ENCODE measurements around the gene SPOCK2.

SPOCK2 gene

DNA sequence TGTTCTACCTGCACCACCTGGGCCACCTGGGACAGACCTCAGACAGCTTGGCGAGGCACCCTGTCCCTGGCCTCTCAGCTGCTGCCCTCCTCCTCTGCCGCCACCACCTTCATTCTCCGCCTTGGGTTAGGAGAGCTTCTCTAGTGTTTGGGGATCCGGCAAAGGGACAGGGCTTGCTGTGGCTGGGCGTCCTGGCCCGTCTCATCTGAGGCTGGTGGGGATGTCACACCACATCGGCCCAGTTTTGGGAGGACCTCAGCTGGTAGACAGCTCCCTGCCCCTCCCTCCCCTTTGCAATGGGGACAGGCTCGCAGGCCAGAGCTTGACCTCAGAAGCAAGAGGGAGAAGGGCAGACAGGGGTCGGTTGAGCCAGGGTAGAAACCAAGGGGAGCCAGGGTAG lies 26.4 kb downstream of the SPOCK2 start:
- DNase-seq (ENCODE audit: low read depth in 1 of 2, low spot score in 1 of 2): no peak
- TF ChIP-seq JUND (IDR thresholded peaks at IDR 0.05; ENCODE audit: low read depth): no peak

DNA sequence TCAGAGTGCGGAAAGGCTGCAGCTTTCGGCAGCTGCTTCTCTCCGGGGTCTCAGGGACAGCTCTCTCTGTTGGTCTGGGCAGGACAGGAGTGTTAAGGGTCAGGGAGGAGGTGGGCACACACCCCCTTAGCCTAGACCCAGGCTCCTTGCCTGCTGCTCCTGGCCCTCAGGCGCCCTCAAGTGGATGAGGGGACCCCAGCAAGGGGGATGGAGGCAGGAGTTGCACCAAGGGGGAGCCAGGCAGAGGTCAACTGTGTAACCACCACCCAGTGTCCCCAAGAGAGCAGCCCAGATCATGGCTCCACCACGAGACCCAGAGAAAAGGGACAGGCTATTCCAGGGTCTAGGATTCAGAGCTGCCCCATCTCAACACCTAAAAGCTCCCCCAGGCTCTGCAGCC lies 26.9 kb downstream of the SPOCK2 start:
- TF ChIP-seq JUND (IDR thresholded peaks at IDR 0.05; ENCODE audit: low read depth): no peak
- in situ Hi-C loops (cut with HindIII; ENCODE audit: low pct_unique_long_range_greater_than_20kb, low sequenced_read_pairs): no loop called here
- DNase-seq (ENCODE audit: low read depth in 1 of 2, low spot score in 1 of 2): no peak

More for the DNA sequence above, 26.4 kb downstream of the SPOCK2 start:
- in situ Hi-C loops (cut with HindIII; ENCODE audit: low pct_unique_long_range_greater_than_20kb, low sequenced_read_pairs): no loop called here

DNA sequence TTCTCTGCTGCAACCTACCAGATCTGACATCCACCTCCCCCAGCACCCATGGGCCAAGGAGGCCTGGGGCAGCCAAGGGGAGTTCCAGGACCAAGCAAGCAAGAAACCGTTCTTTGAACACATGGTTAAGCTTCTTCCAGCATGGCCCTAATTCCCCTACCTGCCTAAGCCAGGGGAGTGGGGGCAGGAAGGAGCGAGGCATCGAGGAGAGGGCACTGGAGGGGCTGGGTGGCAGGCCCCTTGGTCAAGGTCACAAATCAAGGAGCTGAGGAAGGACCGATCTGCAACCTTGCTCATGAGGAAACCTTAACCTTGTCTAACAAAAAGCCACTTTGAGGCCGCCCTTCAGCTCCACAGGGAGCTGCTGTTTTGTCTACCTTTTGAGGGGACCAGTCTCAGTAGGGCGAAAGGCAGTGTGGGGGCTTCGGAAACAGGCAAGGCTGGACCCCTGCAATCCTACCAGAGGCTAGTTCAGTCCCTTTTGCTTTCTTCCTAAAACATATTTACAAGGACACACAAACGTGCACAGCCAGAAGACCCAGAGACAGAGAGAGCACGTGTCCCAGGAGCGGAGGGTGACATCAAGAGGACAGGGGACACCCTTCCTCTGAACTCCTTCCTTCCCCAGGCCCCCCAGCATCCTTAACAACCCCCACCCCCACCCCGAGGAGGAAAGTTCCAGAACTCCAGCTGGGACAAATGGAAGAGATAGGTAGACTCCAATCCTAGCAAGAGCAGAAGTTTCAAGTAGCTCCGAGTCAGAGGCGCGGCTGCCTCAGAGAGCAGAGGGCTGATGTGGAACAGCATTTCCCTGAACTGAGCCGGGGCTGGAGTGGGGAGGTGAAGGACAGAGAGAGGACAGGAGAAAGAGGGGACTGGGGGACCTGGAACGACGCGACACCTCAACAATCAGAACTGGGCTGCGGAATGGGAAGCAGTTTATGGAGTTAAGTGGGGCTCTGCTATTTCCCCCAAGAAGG lies 28.2 kb downstream of the SPOCK2 start:
- no peak for TF ChIP-seq JUND (IDR thresholded peaks at IDR 0.05; ENCODE audit: low read depth)
- in situ Hi-C loops (cut with HindIII; ENCODE audit: low pct_unique_long_range_greater_than_20kb, low sequenced_read_pairs): no loop called here
- no peak for DNase-seq (ENCODE audit: low read depth in 1 of 2, low spot score in 1 of 2)

GRCh38 chr10:72058989-72059842 lies 29.1 kb downstream of the SPOCK2 start:
- in situ Hi-C loops (cut with HindIII; ENCODE audit: low pct_unique_long_range_greater_than_20kb, low sequenced_read_pairs): no loop called here
- no peak for TF ChIP-seq JUND (IDR thresholded peaks at IDR 0.05; ENCODE audit: low read depth)
- no peak for DNase-seq (ENCODE audit: low read depth in 1 of 2, low spot score in 1 of 2)

DNA sequence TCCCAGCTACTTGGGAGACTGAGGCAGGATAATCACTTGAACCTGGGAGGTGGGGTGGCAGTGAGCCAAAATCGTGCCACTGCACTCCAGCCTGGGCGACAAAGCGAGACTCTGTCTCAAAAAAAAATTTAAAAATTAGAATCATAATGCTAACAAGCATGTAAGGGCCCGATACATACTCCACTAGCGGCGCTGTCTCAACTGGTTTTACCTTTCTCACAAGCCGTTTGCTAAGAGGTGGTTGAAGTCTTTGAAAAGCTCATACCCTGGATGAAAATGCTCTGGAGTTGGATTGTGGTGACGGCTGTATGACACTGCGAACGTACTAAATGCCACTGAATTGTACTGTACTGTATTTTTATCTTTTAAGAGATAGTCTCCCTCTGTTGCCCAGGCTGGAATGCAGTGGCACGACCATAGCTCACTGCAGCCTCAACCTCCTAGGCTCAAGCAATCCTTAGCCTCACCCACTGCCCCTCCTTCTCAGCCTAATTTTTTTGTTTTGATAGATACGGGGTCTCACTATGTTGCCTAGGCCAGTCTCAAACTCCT lies 29.9 kb downstream of the SPOCK2 start:
- no peak for DNase-seq (ENCODE audit: low read depth in 1 of 2, low spot score in 1 of 2)
- in situ Hi-C loops (cut with HindIII; ENCODE audit: low pct_unique_long_range_greater_than_20kb, low sequenced_read_pairs): no loop called here
- no peak for TF ChIP-seq JUND (IDR thresholded peaks at IDR 0.05; ENCODE audit: low read depth)

- in situ Hi-C loops (cut with HindIII; ENCODE audit: low pct_unique_long_range_greater_than_20kb, low sequenced_read_pairs): no loop called here
- no peak for TF ChIP-seq JUND (IDR thresholded peaks at IDR 0.05; ENCODE audit: low read depth)
- no peak for DNase-seq (ENCODE audit: low read depth in 1 of 2, low spot score in 1 of 2)
Observed at GRCh38 chr10:72056932-72057751, 31.2 kb downstream of the SPOCK2 start.

DNA sequence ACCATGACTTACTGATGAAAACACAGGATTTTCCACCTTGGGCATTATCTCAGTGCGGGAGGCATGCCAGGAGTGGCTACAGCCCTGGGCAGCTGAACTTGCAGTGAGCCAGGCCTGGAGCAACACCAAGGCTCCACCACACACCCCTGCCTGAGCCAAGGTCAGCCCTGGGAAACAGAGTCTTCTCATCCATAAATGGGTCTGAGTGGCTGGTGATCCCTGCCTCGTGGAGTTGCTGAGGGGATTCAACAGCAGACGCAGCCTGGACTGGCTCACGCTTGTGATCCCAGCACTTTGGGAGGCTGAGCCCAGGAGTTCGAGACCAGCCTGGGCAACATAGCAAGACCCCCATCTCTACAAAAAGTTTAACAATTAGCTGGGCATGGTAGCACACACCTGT lies 32.2 kb downstream of the SPOCK2 start:
- no peak for DNase-seq (ENCODE audit: low read depth in 1 of 2, low spot score in 1 of 2)
- TF ChIP-seq JUND (IDR thresholded peaks at IDR 0.05; ENCODE audit: low read depth): no peak
- in situ Hi-C loops (cut with HindIII; ENCODE audit: low pct_unique_long_range_greater_than_20kb, low sequenced_read_pairs): no loop called here

DNA sequence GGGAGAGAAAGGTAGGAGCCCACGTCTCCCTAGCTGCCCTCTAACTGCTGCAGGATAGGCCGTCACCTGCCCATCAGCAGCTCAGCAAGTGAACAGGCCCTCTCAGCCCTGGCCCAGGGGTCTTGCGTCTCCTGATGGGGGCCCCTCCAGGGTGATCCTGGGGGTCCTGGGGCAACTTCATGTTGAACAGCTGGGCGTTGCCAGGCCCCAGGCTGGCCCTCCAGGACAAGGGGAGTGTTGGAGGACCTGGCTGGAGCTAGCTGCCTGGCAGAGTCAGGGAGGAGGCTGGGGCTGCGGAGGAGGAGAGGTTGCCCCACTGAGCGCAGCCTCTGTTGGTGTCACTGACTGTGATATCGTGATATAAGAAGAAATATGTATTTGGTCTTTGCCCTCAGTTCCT lies 34.7 kb downstream of the SPOCK2 start:
- TF ChIP-seq JUND (IDR thresholded peaks at IDR 0.05; ENCODE audit: low read depth): no peak
- in situ Hi-C loops (cut with HindIII; ENCODE audit: low pct_unique_long_range_greater_than_20kb, low sequenced_read_pairs): no loop called here
- DNase-seq (ENCODE audit: low read depth in 1 of 2, low spot score in 1 of 2): no peak

GRCh38 chr10:72050873-72051272 lies 37.5 kb downstream of the SPOCK2 start:
- TF ChIP-seq JUND (IDR thresholded peaks at IDR 0.05; ENCODE audit: low read depth): no peak
- in situ Hi-C loops (cut with HindIII; ENCODE audit: low pct_unique_long_range_greater_than_20kb, low sequenced_read_pairs): no loop called here
- DNase-seq (ENCODE audit: low read depth in 1 of 2, low spot score in 1 of 2): no peak

- peak in 1 of 2 experiments; percentile 50 for DNase-seq (ENCODE audit: low read depth in 1 of 2, low spot score in 1 of 2)
- TF ChIP-seq JUND (IDR thresholded peaks at IDR 0.05; ENCODE audit: low read depth): no peak
- in situ Hi-C loops (cut with HindIII; ENCODE audit: low pct_unique_long_range_greater_than_20kb, low sequenced_read_pairs): no loop called here
Observed at GRCh38 chr10:72049969-72050781, 38.2 kb downstream of the SPOCK2 start.

DNA sequence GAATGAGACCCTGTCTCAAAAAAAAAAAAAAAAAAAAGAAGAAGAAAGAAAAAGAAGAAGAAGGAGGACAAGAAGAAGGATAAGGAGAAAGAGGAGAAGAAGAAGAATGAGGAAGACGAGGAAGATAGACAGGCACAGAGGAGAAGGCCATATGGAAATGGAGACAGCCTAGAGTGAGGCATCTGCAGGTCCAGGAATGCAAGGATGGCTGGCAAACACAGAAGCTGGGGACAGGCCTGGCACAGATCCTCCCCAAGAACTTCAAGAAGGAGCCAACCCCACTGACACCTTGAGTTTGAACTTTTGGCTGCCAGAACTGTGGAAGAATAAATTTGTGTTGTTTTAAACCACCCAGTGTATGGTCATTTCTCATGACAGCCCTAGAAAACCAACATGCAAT lies 38.9 kb downstream of the SPOCK2 start:
- no peak for TF ChIP-seq JUND (IDR thresholded peaks at IDR 0.05; ENCODE audit: low read depth)
- no peak for DNase-seq (ENCODE audit: low read depth in 1 of 2, low spot score in 1 of 2)
- in situ Hi-C loops (cut with HindIII; ENCODE audit: low pct_unique_long_range_greater_than_20kb, low sequenced_read_pairs): no loop called here

Measured in T47D (cell line).